ENCODE data around the gene LIMS3.
"Not testable (repeated sequence)": the region's sequence is repeated elsewhere in the genome, so short reads cannot be mapped to it uniquely, and the experiment has no call there.

Gene LIMS3

DNA sequence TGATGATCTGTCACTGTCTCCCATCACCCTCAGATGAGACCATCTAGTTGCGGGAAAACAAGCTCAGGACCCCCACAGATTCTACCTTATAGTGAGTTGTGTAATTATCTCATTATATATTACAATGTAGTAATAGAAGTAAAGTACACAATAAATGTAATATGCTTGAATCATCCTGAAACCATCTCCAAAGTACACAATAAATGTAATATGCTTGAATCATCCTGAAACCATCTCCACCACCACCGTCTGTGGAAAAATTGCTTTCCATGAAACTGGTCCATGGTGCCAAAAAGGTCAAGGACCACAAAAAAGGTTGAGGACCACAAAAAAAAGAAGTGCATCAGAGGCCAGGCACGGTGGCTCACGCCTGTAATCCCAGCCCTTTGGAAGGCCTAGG lies 29.3 kb downstream of the LIMS3 start:
- DNase-seq (ENCODE audit: low read depth), result not testable (repeated sequence)

GRCh38 chr2:109929222-109929621 lies 30.7 kb downstream of the LIMS3 start:
- DNase-seq (ENCODE audit: low read depth), result not testable (repeated sequence)

DNA sequence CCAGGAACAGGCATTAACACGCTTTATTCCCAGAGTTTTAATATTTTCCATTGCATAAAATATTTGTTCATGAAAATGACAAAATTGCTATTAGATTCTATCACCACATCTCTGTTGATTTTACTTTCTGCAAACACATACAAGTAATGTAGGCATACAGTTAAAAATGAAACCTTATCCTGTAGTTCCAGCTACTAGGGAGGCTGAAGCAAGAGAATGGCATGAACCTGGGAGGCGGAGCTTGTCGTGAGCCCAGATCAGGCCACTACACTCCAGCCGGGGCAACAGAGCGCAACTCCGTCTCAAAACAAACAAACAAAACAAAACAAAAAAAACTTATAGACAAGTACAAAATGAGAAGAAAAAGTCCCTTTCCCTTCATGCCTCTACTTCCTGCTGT lies 38.0 kb downstream of the LIMS3 start:
- not testable (repeated sequence) for DNase-seq (ENCODE audit: low read depth)

DNA sequence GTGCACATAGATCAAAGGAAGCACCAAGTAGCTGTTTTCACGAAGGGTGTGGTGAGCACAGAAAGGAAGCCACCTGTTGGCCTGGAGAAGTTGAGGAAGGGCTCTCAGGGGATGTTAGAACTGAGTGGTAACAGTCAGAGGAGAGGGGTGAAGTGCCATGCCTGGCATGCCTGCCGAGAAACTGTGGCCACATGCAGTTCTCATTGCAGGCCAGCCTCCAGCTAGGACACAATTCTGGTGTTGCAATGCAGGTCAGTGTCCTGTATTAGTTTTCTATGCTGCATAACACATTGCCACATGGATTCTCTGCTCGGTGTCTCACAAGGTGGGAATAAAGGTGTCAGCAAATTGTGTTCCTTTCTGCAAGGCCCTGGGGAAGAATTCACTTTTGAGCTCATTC lies 46.9 kb downstream of the LIMS3 start:
- DNase-seq (ENCODE audit: low read depth), result not testable (repeated sequence)

GRCh38 chr2:109947262-109947958 lies 48.9 kb downstream of the LIMS3 start:
- not testable (repeated sequence) for DNase-seq (ENCODE audit: low read depth)

DNA sequence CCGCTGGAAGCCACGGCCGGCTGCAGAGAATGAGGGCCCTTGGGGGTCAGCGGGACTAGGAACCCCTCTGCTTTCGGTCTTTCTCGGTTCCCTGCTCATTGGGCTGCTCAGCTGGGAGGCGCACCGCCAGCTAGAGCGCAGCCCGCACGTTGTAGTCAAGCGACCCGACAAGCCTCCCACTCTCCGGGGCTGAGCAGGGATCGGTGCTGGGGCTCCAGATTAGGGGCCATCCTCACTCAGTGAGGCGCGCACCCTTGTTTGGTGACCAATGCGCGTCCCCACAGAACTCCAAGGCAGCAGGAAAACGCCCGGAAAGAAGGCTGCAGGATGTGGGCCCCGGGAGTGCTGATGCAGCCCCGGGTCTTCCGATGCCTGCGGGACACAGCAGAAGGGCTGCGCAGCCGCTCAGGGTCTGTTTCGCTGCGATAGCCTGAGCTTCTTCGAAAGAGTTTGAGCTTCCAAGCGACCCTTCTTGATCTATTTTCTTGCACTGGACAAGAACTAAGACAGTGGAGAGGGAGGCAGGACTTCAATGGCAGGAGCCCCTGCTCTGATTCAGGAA lies 49.6 kb downstream of the LIMS3 start:
- DNase-seq (ENCODE audit: low read depth), result not testable (repeated sequence)

DNA sequence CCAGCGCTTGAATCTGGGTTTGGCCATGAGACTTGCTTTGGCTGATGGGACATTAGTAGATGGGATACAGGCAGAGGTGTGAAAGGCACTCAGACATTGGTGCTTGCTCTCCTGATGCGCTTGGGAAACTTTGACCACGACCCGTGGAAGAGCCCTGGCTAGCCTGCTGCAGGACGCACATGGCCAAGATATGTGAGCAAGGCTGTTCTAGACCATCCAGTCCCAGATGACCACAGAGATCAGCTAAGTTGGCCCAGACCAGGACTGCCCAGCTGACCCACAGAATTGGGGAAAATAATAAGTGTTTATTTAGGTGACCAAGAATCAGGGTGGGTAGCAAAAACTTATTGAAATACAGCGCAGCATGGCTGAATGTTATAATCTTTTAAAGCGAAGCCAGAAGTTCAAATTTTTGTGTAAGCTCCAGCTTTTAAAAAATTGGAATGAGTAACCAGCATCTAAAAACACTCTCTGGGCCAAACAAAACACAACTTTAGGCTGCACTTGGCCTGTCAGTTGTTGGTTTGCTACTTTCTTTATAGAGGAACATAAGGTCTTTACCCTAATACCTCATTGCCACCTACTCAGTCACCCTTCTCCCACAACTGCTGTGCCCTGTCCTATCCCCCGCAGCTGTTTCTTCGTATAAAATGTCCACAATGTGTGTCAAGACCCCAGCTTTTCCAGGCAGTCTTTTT lies 51.8 kb downstream of the LIMS3 start:
- not testable (repeated sequence) for DNase-seq (ENCODE audit: low read depth)

DNA sequence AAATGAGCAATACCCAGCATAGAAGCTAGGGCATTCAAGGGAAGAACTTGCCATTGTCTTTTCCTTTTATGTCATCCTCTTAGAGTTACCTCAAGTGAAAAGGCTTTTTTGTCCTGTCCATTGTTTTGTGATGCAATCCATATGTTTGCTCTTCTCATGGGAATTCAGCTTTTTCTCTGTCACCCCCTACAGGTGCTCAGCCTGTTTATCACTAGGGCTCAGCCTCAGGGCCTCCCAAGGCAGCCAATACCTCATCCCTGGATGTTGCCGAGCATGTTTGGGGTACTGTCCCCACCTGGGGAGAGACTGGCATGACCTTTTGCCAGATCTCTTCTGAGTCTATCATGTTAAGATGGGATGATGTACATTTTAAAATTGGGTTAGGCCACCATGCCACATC lies 65.5 kb downstream of the LIMS3 start:
- DNase-seq (ENCODE audit: low read depth), result not testable (repeated sequence)

DNA sequence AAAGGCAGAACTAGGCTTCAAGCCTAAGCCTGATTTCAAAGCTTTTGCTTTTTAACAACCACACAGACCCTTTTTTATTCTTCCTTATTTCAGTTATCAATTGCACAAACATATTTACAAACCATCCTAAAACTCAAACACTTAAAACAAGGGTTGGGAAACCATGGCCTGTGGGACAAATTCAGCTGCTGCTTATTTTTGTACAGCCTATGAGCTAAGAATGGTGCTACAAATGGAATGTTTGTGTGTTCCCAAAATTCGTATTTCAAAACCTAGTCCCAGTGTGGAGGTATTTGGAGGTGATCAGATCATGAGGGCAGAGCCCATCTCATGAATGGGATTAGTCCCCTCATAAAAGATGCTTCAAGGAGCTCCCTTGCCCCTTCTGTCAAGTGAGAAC lies 67.0 kb downstream of the LIMS3 start:
- not testable (repeated sequence) for DNase-seq (ENCODE audit: low read depth)

DNA sequence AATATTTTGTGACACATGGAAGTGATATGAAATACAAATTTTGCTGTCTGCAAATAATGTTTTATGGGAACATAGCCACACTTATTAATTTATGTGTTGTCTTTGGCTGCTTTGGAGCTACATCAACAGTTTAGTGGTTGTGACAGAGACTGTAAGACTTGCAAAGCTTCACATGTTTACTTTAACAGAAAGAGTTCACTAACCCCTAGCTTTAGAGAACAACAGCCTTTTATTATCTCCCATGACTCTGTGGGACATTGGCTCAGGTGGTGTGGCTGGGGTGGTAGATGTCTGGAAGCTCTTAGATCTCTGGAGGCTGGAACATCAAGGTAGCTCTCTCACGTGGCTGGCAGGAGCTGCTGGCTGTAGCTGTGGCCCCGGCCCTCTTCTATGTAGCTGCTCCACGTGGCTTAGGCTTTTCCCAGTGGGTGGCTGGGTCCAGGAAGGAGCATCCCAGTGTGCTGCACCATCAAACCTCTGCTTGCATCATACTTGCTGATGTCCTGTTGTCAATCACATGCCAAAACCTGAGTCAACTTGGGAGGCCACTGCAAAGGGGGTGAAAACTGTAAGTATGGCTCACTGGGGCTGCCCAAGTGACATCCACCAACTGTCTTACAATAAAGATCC lies 67.7 kb downstream of the LIMS3 start:
- not testable (repeated sequence) for DNase-seq (ENCODE audit: low read depth)

- DNase-seq (ENCODE audit: low read depth), result not testable (repeated sequence)
Observed at GRCh38 chr2:109966858-109967257, 68.4 kb downstream of the LIMS3 start.

DNA sequence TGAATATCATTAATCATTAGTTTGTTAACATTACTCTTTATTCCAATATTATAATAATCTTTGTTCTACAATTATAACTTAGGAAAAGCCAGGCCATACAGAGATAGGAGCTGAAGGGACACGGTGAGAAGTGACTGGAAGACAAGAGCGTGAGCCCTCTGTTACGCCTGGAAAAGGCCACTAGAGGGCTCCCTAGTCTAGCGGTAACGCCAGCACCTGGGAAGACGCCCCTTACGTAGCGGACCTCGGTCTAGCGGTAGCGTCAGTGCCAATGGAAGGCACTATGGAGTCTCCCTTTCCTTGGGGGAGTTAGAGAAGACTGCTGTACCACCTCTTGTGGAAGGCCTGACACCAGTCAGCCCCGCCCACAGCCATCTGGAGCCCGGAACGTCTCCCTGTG lies 71.4 kb downstream of the LIMS3 start:
- DNase-seq (ENCODE audit: low read depth), result not testable (repeated sequence)

DNA sequence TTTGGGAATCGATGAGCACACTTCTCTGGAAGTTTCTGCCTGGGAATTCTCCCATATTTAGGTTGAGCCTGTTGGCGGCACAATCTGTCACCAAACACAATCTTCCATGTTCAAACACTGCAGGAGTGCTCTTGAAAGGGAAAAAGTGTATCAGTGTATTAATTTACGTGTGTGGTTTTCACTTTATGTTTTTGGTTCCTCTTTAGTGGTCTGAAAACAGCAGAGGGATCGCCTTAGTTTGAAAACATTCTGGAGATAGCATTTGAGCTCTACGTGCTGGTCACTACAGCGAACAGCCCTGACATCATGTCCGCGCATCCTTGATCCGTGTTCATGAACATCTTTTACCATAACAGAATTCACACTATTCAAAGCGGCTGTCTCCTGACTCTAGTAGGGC lies 73.2 kb downstream of the LIMS3 start:
- DNase-seq (ENCODE audit: low read depth), result not testable (repeated sequence)
